Endothelial cell of umbilical vein (primary cell): ENCODE data around the gene IQGAP2.

Experiments used
- CTCF ChIP-seq, 2 donors: IDR thresholded peaks; 1 replicate in 1 of 2; 2 replicates in 1 of 2; pipeline ENCODE4 v1.5.1; 2011; ENCODE audit warnings: low read length in 2 of 2, mild to moderate bottlenecking in 2 of 2, moderate library complexity in 2 of 2, control low read depth in 1 of 2, inconsistent platforms in 1 of 2, low read depth in 1 of 2; ENCODE audit not compliant: insufficient read depth in 1 of 2; ENCODE audit errors: extremely low read depth in 1 of 2
- EZH2 ChIP-seq: IDR thresholded peaks from 2 replicates; pipeline ENCODE4 v1.6.1; 2012; ENCODE audit warnings: borderline replicate concordance, low read depth, mild to moderate bottlenecking, moderate library complexity, low read length, inconsistent platforms; ENCODE audit not compliant: severe bottlenecking
- FOS ChIP-seq: IDR thresholded peaks from 2 replicates; pipeline ENCODE4 v1.6.1; 2011; ENCODE audit warnings: mild to moderate bottlenecking, low read length, moderate library complexity, borderline replicate concordance; ENCODE audit not compliant: insufficient read depth
- GATA2 ChIP-seq: IDR thresholded peaks from 2 replicates; pipeline ENCODE4 v1.7.0; 2011; ENCODE audit warnings: low read depth, mild to moderate bottlenecking, moderate library complexity, mixed read lengths, low read length; ENCODE audit not compliant: insufficient read length, insufficient read depth
- JUN ChIP-seq: IDR thresholded peaks from 2 replicates; pipeline ENCODE4 v1.6.1; 2011; ENCODE audit warnings: borderline replicate concordance, low read depth; ENCODE audit not compliant: insufficient read length, insufficient read depth
- MAX ChIP-seq: IDR thresholded peaks from 2 replicates; pipeline ENCODE4 v1.6.1; 2011; ENCODE audit not compliant: insufficient read depth, insufficient read length
- MYC ChIP-seq: IDR thresholded peaks from one replicate; pipeline ENCODE4 v1.6.1; 2011; ENCODE audit warnings: mild to moderate bottlenecking, low read depth, low read length
- POLR2A ChIP-seq: IDR thresholded peaks from 2 replicates; pipeline ENCODE4 v1.6.1; 2012; ENCODE audit warnings: low read depth, mild to moderate bottlenecking, control low read depth, low read length
- POLR2AphosphoS5 ChIP-seq: IDR thresholded peaks from 2 replicates; pipeline ENCODE4 v1.6.1; 2012; ENCODE audit warnings: low read depth, mild to moderate bottlenecking, control low read depth, low read length, moderate library complexity; ENCODE audit not compliant: insufficient read depth

GRCh38 chr5:76662521-76662920 lies 259.4 kb downstream of the IQGAP2 start:
- TF ChIP-seq CTCF (IDR thresholded peaks at IDR 0.05; ENCODE audit: extremely low read depth in 1 of 2, insufficient read depth in 1 of 2, low read depth in 1 of 2, low read length in 2 of 2) (no peak), POLR2AphosphoS5 (no peak), MAX (no peak), POLR2A (no peak), MYC (no peak), FOS (no peak), EZH2 (no peak), JUN (no peak), GATA2 (no peak)
